HEK293T (cell line): ENCODE results near the gene HJV.

ENCODE experiments used
- BHLHE40 ChIP-seq: fragments of 450-650 bp; IDR thresholded peaks from 2 replicates; pipeline ENCODE4 v1.6.1; 2016; ENCODE audit warnings: mild to moderate bottlenecking, moderate library complexity, borderline replicate concordance
- ELF4 ChIP-seq: fragments of 450-650 bp; IDR thresholded peaks from 2 replicates; pipeline ENCODE4 v1.6.1; 2017; ENCODE audit warnings: antibody characterized with exemption
- FOXA1 ChIP-seq: fragments of 450-650 bp; IDR thresholded peaks from 2 replicates; pipeline ENCODE4 v1.6.1; 2016; ENCODE audit warnings: mild to moderate bottlenecking
- FOXM1 ChIP-seq: fragments of 450-650 bp; IDR thresholded peaks from 2 replicates; pipeline ENCODE4 v1.6.1; 2017; ENCODE audit warnings: mild to moderate bottlenecking, borderline replicate concordance
- HDGF ChIP-seq: fragments of 450-650 bp; IDR thresholded peaks from 2 replicates; pipeline ENCODE4 v1.6.1; 2017; ENCODE audit warnings: antibody characterized with exemption, borderline replicate concordance
- LEF1 ChIP-seq: fragments of 450-650 bp; IDR thresholded peaks from 2 replicates; pipeline ENCODE4 v1.6.1; 2017; ENCODE audit warnings: mild to moderate bottlenecking, borderline replicate concordance
- NFRKB ChIP-seq: fragments of 450-650 bp; IDR thresholded peaks from 2 replicates; pipeline ENCODE4 v1.6.1; 2016; ENCODE audit warnings: mild to moderate bottlenecking, moderate library complexity
- SP1 ChIP-seq: fragments of 450-650 bp; IDR thresholded peaks from 2 replicates; pipeline ENCODE4 v1.6.1; 2017
- SUZ12 ChIP-seq: fragments of 450-650 bp; IDR thresholded peaks from 2 replicates; pipeline ENCODE4 v1.6.1; 2016; ENCODE audit warnings: mild to moderate bottlenecking

DNA sequence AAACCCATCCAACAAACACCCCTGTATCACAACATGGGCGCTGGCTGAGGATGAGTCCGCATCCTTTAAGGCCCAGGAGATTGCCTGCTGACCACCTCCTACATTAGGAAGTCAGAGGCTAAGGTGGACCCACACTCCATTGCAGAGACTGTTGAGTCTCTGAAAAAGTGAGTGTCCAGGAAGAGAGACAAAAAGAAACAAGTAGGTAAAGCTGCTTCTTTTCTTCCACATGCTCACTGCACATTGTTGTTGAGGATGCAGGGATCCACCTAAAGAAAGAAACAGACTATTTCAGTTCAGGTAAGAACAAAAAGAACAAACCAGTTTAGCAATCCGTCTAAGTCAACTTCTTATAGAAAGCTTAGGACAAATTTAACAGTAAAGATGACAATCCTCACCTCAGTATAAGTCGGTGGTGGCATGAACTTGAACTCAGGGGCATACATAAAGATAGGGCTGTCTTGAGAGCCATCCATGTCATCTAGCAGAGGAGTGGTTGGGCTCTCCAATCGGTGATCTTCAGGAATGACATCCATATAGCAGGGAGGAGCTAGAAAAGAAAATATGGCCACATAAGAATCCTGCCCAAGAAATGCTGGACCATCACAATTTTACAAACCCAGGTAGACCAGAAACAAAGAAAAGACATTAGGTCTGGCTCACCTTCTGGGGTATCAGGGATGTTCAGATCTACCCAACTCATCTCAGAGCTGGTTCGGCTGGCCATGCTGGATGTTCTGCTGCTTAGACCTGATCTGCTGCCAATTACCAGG, 27.7 kb downstream of the HJV start:
- TF ChIP-seq SUZ12 = no peak
- TF ChIP-seq LEF1 = no peak
- no peak for TF ChIP-seq ELF4
- no peak for TF ChIP-seq NFRKB
- no peak for TF ChIP-seq BHLHE40
- no peak for TF ChIP-seq SP1
- TF ChIP-seq FOXM1 = no peak
- no peak for TF ChIP-seq HDGF
- no peak for TF ChIP-seq FOXA1
